Fibroblast of skin of right biceps (primary cell): Measurements from ENCODE around the gene MPDZ.

Source experiments
- DNase-seq: peaks from one replicate; pipeline ENCODE4 v3.0.0-alpha.2; 2013

MPDZ gene, protein sequence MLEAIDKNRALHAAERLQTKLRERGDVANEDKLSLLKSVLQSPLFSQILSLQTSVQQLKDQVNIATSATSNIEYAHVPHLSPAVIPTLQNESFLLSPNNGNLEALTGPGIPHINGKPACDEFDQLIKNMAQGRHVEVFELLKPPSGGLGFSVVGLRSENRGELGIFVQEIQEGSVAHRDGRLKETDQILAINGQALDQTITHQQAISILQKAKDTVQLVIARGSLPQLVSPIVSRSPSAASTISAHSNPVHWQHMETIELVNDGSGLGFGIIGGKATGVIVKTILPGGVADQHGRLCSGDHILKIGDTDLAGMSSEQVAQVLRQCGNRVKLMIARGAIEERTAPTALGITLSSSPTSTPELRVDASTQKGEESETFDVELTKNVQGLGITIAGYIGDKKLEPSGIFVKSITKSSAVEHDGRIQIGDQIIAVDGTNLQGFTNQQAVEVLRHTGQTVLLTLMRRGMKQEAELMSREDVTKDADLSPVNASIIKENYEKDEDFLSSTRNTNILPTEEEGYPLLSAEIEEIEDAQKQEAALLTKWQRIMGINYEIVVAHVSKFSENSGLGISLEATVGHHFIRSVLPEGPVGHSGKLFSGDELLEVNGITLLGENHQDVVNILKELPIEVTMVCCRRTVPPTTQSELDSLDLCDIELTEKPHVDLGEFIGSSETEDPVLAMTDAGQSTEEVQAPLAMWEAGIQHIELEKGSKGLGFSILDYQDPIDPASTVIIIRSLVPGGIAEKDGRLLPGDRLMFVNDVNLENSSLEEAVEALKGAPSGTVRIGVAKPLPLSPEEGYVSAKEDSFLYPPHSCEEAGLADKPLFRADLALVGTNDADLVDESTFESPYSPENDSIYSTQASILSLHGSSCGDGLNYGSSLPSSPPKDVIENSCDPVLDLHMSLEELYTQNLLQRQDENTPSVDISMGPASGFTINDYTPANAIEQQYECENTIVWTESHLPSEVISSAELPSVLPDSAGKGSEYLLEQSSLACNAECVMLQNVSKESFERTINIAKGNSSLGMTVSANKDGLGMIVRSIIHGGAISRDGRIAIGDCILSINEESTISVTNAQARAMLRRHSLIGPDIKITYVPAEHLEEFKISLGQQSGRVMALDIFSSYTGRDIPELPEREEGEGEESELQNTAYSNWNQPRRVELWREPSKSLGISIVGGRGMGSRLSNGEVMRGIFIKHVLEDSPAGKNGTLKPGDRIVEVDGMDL (N-terminal part only)

GRCh38 chr9:13279284-13280141, at the start of gene MPDZ:
TSS of gene MPDZ (minus strand) at chr9:13279692. CDS start at chr9:13250315, 29,377 bp downstream.
- DNase-seq: peak; percentile 75

GRCh38 chr9:13324988-13325387, 45.5 kb upstream of the MPDZ start:
- DNase-seq: no peak

DNA sequence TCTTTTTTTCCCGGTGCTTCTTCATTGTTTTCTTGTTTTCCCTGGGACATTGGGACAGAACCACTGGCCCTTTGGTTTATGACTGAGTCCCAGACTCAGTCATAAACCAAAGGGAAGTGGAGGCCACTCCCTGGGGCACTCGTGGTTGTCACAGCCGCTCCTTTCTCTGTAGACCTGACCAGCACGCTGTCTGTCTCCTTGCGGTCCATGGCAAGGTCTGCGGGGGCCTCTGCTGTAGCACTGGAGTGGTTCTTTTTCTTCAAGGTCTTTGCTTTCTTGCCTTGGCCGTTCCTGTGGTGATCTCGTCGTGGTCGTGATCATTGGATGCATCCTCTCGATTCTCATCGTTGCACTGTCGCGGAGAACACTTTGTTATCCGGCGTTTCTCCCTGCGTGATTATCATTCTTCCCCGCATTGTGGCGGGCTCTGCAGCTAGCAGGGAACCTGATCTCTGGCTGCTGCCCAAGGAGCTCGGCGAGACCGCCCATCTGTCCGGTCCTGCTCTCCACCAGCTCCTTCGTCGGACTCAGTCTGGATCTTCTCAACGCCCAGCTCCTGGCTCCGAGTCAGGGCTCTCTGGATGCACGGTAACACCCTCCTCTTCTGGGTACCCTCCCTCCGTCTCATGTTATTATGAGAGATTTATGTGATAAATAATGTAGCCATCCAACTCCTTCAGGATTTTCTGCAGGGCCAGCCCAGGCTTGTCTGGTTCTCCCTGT, 43.5 kb upstream of the MPDZ start:
- no peak for DNase-seq

DNA sequence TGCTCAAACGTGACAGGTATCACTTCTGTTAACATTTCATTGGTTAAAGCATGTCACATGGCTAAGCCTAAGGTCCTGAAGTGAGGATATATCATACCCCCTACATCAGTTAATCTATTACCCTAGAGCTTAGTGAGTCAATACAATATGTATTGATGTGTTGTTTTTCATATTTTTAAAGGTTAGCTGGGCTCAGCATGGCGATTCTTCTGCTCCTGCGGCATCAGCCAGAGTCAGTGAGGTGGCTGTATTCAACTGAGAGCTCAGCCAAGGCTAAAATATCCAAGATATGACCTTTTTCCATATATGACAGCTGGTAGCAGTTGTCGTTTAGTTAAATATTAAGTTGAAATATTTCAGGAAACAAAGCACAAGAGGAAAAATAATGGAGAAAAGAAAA, 38.5 kb upstream of the MPDZ start:
- no peak for DNase-seq

GRCh38 chr9:13296972-13297371, 17.5 kb upstream of the MPDZ start:
- no peak for DNase-seq

GRCh38 chr9:13295556-13295955, 16.1 kb upstream of the MPDZ start:
- DNase-seq: no peak

DNA sequence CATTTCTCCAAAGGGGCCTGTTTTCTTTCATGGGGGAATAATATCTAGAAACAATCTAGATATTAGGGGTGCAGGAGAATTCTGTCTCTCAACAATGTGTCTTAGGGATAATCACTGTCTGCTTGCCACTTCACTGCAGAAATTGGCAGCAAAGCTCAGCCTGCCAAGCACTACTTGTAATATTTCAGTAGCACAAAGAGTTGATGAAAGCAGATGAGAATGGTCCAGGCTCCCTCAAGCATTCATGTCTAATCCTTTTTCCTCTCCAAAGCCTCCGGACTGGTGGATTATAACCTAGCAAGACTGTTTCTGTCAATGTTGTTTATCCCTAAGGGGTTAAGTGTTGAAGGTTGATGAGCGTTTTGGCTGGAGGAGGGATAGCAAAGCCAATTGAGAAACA, 13.3 kb upstream of the MPDZ start:
- DNase-seq: no peak

GRCh38 chr9:13292158-13292557, 12.7 kb upstream of the MPDZ start:
- DNase-seq: no peak

- DNase-seq: no peak
These were observed 12.2 kb upstream of the MPDZ start for GRCh38 chr9:13291718-13292117.

- DNase-seq: no peak
These were observed 4.5 kb upstream of the MPDZ start for GRCh38 chr9:13284011-13284410.

- peak; percentile 68 for DNase-seq
These were observed 3.5 kb upstream of the MPDZ start for GRCh38 chr9:13282998-13283397.

GRCh38 chr9:13281356-13282016, 2.0 kb upstream of the MPDZ start:
- DNase-seq: peak; percentile 33

DNA sequence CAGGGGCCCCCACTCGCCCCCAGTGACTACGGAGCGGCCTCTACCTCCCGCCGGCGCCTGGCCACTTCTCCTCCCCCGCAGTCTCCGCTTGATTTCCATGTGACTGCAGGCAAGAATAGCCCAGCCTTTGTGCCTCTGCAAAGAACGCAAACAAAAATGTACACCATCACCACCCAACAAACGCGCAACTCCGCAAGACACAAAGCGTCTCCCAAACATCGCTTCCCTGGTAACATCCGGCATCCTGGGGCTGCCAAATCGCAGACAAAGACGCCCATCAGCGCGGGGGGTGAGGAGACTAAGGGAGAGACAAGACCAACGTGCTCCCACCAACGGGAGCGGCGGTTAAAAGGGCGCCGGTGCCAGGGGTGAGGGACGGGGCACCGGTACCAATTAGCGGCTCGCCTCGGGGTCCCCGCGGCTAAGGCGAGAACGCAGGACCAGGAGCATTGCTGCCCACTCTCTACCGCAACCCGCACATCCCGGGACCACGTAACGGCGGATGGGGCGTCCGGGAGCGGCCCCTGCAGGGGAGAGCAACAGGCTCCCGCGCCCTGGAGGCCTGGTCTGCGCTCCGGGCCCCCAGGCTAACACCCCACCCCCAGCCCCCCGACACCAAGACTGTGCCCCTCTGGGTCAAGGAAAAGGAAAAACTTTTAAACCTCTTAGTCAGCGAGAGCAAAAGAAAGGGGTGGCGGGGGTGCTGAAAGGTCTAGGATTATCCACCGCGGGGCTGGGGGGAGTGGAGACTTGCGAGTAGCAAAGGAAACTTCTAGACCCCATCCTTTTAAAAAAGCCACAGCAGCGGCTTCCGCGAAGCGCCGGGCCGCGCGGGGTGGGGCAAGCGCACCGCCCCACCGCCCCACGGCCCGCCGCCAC, 885 bp downstream of the MPDZ start:
- DNase-seq: peak; percentile 84

DNA sequence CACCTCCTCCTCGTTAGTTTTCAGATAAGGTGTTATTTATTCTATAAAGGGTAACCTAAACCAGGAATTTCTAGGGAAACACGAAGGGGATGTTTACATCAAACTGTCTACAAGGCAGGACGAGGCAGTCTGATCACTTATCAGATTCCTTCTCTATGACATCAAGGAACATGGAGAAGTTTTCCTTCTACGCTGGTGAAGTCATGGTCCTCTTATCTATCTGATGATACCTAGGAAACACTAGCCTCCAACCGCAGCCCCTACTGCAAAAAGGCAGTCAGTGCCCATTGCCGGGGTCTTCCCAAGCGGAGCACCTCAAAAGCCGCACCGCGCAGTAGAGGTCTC, 1.5 kb downstream of the MPDZ start:
- peak; percentile 48 for DNase-seq

DNA sequence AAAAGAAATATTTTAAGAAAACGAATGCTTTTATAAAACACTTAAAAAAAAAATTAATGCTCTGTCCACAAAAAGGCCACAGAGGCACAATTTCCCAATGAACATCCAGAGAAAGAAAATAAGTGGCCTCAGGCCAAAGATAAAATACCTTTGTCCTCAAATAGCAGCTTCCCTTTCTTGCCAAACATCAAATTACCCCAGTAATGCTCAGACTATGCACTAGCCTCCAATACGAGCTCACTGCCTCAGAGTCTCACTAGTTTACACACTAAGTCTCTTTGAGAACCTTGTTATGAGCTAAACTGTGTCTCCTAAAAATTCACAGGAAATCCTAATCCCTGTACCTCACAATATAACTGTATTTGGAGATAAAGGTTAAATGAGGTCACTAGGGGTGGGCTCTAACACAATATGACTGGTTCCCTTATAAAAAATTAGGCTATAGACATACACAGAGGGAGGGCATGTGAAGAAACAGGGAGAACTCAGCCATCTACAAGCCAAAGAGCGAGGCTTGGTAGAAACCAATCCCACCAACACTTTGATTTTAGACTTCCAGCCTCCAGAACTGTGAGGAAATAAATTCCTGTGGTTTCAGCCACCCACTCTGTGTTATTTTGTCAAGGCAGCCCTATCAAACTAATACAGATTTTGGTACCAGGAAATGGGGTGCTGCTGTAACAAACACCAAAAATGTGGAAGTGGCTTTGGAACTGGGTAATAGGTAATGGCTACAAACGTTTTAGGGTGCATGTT, 4.4 kb downstream of the MPDZ start:
- DNase-seq: peak; percentile 66

GRCh38 chr9:13270734-13271133, 8.8 kb downstream of the MPDZ start:
- no peak for DNase-seq

DNA sequence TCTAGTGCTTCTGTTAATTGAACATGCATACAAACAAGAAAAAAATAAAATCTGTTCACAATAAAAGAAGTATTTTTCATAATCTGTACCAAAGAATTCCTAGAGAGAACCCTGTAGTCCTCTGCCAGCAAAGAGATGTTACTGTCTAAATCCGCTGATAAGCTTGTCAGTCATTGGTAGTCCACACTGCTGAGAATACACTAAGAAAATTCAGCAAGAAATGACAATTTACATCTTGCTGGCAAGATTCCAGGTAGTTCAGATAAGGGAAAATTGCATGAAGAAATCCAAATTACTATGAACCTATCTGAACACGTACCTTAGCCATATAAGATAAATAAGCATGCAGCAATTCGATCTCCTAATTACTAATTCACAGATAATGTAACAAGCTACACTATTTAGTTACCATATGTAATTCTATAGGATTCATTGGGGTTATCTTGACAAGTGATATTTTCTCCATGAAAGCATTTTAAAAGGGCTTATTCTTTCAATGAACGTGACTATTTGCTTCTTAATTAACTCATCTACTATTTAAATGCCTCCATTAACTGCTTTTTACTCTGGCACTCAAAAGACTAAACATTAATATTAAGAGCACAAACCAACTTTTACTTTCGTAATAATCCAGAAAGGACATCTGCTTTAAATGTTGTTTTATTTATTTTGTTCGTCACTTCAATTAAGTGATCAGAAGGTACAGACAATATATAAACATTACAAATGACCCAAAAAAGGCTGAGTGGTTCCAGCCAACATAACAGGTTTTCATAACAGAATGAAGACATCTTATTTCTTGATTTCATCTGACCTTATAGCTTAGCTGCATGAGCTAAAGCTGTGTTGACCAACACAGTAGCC, 9.7 kb downstream of the MPDZ start:
- no peak for DNase-seq

DNA sequence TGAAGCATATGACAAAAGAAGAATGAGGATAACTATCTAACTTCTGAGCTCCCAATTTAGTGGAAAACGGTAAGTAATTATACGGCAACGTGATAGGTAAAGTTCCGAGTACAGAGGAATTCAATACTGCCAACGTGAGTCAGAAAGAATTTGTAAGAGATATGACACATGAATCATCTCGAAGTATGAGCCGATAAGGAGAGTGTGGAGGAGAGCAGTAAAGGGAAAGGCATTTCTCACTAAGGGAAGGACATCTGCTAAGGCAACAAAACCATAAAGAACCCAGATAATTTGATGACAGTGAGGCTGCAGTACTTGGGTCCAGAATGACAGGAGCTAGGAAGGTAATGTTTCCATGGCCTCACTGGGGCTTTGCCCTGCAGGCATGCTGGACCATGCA, 11.0 kb downstream of the MPDZ start:
- DNase-seq: peak; percentile 62
